ENCODE data around the gene PLCB1.

GRCh38 chr20:8801686-8802085 is 669.6 kb downstream of the PLCB1 start:
- TF ChIP-seq POLR2A (IDR thresholded peaks at IDR 0.05; ENCODE audit: low read depth) (no peak), EP300 (IDR thresholded peaks at IDR 0.05) (no peak), CTCF (IDR thresholded peaks at IDR 0.05) (no peak), POLR2AphosphoS5 (IDR thresholded peaks at IDR 0.05) (no peak)

All from esophagus muscularis mucosa (tissue), 4 donors.